GM08714 (cell line): Measurements from ENCODE around the gene NCKAP1.
"Not testable (repeated sequence)": the region's sequence is repeated elsewhere in the genome, so short reads cannot be mapped to it uniquely, and the experiment has no call there.

Source experiments
- H3K4me3 ChIP-seq: fragments of 200-500 bp; sonication (Bioruptor generic); 2 replicates; pipeline ENCODE4 v1.5.1; 2014; ENCODE audit warnings: mild to moderate bottlenecking, low read length, inconsistent platforms
- ZNF274 ChIP-seq: IDR thresholded peaks from 2 replicates; pipeline ENCODE4 v1.6.1; 2012; ENCODE audit warnings: mild to moderate bottlenecking, low read depth, low read length

NCKAP1 gene

GRCh38 chr2:183038341-183039300 is at the start of gene NCKAP1:
NCKAP1 (minus strand) TSS chr2:183038457; CDS start chr2:183038099, 358 bp downstream.
- peak within 1 kb of the TSS; percentile 66 for H3K4me3 ChIP-seq
- no peak for TF ChIP-seq ZNF274

DNA sequence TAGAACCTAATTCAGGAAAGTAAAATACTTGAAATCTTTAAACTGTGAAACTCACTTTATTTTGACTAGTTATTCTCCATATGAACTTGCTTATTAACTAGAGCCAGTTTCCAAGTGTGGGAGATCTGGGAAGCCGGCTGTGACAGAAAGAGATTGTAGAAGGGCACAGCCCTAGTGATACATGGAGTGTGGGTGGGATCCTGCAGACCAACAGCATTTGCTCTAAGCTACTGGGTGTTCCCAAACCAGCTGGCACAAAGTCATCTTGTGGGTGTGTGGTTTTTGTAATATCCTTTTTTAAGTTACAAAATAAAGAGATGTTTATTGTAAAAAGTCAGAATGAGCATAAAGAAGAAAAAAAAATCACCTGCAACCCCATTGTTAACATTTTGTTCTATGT is 43.7 kb upstream of the NCKAP1 start:
- no peak overlapping the region for H3K4me3 ChIP-seq
- no peak for TF ChIP-seq ZNF274

GRCh38 chr2:183079139-183079775 is 41.0 kb upstream of the NCKAP1 start:
- no peak for TF ChIP-seq ZNF274
- H3K4me3 ChIP-seq: peak overlapping the region; percentile 97

GRCh38 chr2:183078464-183079138 is 40.3 kb upstream of the NCKAP1 start, which contains the start of gene DUSP19:
DUSP19 (plus strand) TSS chr2:183078747; CDS start chr2:183078934, 187 bp downstream.
- H3K4me3 ChIP-seq: peak within 1 kb of the TSS; percentile 97
- TF ChIP-seq ZNF274: no peak

GRCh38 chr2:183078163-183078463 is 39.9 kb upstream of the NCKAP1 start:
- TF ChIP-seq ZNF274: no peak
- H3K4me3 ChIP-seq: peak overlapping the region; percentile 97

DNA sequence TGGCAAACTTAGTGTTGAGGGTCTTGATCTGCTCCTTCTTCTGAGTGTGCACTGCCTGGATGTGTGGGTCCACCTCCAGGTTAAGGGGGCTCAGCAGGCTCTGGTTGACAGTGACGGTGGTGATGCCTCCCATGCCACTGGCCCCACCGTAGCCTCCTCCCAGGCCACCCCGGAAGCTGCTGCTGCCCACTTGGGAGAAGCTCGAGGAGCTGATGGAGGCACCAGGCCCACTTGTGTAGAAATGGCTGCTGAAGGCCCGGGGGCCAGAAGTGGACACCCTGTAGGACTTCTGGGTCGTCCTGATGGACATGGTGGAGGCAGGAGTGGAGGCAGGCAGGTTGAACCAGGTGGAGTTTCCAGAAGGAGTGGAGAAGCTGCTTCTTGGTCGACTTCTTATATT is 33.9 kb upstream of the NCKAP1 start:
- no peak overlapping the region for H3K4me3 ChIP-seq
- TF ChIP-seq ZNF274: no peak

DNA sequence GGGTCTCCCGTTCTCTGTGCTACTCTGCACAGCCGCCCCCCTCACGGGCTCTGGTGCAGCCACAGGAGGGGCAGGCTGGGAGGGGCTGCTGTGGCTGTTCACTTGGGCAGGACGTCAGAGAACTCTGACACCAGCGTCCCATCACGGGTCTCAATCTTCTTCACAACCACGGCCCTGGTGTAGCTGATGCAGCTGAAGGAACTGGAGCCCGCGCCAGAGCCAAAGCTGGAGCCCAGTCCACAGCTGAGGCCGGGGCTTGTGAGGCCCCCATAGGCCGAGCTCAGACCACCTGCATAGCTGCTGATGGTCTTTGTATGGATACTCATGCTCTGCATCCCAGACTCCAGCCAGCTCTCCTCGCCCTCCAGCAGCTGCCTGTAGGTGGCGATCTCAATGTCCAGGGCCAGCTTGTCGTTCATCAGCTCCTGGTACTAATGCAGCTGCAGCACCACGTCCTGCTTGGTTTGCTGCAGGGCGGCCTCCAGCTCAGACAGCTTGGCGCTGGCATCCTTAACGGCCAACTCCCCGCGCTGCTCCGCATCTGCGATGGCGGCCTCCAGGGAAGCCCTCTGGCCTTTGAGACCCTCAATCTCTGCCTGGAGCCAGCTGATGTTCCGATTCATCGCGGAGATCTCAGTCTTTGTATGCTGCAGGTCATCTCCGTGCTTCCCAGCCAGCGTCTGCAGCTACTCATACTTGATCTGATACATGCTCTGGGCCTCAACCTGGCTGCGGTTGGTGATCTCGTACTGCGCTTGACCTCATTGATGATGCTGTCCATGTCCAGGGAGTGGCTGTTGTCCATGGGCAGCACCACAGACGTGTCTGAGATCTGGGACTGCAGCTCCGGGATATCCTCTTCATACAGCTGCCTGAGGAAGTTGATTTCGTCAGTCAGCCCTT is 32.9 kb upstream of the NCKAP1 start:
- no peak for TF ChIP-seq ZNF274
- H3K4me3 ChIP-seq: no peak overlapping the region

- no peak for TF ChIP-seq ZNF274
- no peak overlapping the region for H3K4me3 ChIP-seq
Measured at GRCh38 chr2:183069174-183069573, 30.9 kb upstream of the NCKAP1 start.

DNA sequence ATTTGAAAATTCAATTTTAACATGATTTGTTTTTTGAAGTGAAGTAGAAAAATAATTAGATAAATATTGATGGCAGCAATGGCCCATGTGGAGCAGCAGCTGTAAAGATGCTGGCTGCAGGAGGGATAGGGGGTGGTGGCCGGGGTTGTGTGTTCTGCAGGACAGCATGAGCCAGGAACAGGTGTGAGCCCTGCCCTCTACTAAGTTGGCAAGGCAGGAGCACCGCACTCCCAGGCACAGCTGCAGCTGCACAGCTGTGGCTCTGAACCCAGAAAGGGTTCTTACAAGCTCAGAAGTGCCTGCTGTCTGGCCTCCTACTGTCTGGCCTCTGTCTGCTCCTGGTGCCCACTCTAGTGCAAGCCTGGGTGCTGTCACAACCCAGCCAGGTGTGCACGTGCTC is 30.3 kb upstream of the NCKAP1 start:
- no peak overlapping the region for H3K4me3 ChIP-seq
- TF ChIP-seq ZNF274: no peak

DNA sequence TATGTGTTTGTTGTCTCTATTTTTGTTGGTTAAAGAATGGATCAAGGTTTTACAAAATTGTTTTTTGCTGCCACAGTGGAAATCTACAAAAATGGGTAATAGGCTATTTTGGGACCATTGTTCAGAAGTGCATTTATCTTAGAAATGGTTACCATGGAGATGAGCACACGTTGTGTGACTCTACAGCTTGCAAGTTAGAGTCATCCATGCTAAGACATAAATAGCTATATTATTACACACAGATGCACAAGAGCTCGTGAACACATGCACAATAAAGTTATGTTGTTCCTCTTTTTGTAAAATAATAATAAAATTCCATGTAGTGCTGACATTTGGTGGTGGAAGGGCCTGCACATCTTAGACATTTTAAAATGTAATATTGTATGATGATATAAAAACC is 24.8 kb upstream of the NCKAP1 start:
- no peak overlapping the region for H3K4me3 ChIP-seq
- TF ChIP-seq ZNF274: no peak

DNA sequence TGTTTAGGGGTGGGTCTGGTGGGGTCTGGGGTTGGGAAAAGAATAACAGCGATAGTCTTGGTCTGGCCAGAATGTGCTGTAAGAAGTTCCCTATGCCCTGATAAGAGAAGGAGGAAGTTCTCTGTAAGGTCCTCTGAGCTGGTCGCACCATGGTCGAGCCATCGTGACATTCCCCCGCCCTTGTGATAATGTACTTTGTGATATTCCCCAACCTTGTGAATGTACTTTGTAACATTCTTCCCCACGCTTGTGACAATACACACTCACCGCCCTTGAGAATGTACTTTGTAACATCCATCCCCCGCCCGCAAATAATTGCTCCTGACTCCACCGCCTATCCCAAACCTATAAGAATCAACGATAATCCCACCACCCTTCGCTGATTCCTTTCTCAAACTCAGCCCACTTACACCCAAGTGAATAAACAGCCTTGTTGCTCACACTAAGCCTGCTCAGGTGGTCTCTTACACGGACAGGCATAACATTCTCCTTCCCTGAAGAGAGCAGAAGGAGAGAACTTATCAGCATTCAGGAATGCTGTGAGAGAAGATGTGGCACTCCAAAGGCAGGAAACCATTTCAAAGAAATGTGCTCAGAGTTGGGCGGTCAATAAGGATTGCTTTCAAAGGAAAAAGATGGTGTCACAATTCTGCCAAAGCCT is 22.4 kb upstream of the NCKAP1 start:
- TF ChIP-seq ZNF274: no peak
- no peak overlapping the region for H3K4me3 ChIP-seq

- TF ChIP-seq ZNF274: no peak
- H3K4me3 ChIP-seq: no peak overlapping the region
Measured at GRCh38 chr2:183059561-183059960, 21.3 kb upstream of the NCKAP1 start.

DNA sequence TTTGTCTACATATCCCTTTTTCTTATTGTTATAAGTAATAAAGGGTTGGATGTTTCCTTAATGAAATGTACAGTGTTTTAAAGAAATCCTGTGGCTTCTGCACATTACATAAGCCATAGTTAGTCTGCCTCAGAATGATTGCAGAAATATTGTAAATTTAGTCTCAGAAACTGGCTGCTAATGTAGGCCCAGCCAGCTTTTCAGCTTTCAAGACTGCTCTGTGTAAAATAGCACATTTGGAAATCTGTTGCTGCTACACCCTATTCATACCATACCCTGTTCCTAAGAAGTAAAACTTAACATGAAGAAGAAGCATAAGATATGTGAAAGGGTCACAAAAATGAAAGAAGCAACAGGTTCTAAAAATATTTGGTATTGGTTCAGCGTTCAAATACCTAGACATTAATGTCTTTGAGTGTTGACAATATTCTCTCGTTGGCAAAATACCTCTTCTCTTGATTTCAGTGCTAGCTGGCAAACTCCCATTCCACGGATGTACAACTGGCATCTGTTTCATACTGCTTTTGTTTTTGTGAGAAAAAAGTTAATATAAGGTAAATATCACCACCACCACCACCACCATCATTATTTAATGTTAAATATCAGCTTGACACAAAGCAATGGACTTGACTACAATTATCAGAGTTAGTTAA is 19.2 kb upstream of the NCKAP1 start:
- no peak overlapping the region for H3K4me3 ChIP-seq
- TF ChIP-seq ZNF274: no peak

- H3K4me3 ChIP-seq: no peak overlapping the region
- no peak for TF ChIP-seq ZNF274
Measured at GRCh38 chr2:183049420-183049819, 11.2 kb upstream of the NCKAP1 start.

DNA sequence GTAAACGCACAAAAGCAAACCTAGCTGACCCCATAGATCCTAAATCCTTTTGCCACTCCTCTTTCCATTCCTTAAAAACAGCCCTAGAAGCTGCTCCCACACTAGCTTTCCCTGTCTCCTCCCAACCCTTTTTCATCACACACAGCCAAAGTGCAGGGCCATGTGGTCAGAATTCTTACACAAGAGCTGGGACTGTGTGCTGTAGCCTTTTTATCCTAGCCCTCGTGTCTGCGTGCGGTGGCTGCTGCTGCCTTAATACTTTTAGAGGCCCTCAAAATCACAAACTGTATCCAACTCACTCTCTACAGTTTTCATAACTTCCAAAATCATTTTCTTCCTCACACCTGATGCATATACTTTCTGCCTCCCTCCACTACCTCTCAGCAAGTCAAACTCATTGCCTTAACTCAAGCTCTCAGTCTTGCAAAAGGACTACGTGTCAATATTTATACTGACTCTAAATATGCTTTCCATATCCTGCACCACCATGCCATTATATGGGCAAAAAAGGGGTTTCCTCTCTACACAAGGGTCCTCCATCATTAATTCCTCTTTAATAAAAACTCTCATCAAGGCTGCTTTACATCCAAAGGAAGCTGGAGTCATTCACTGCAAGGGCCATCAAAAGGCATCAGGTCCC is 9.3 kb upstream of the NCKAP1 start:
- not testable (repeated sequence) for H3K4me3 ChIP-seq

DNA sequence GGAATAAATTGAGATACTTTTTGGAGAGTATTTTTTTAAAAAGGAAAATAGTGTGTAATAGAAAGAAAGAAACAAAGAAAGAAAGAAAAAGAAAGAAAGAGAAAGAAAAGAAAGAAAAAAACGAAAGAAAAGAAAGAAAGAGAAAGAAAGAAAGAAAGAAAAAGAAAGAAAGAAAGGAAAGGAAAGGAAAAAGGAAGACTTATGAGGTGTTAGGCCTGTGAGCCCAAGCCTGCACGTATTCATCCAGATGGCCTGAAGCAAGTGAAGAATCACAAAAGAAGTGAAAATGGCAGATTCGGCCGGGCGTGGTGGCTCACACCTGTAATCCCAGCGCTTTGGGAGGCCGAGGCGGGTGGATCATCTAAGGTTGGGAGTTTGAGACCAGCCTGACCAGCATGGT is 5.3 kb upstream of the NCKAP1 start:
- not testable (repeated sequence) for H3K4me3 ChIP-seq
